Tibial nerve (tissue), 4 donors: ENCODE results near the gene PHF11. TPM values are rescaled to one million over a fixed set of nuclear protein-coding genes. Genes with fewer than 3 reads are reported as not detected.

ENCODE experiments used
- DNase-seq, 2 donors: peaks; one replicate each; pipeline ENCODE4 v3.0.0-alpha.2; 2019; ENCODE audit warnings: low spot score in 2 of 2
- H3K27ac ChIP-seq, 4 donors: fragments of 200-600 bp; sonication (generic) in 3 of 4; one replicate each; pipeline ENCODE4 v1.5.1; 2017 to 2019; ENCODE audit warnings: mild to moderate bottlenecking in 1 of 4
- H3K27me3 ChIP-seq, 2 donors: fragments of 200-600 bp; sonication (generic) in 1 of 2; one replicate each; pipeline versions ENCODE4 v1.5.1 to v1.6.0; 2017 to 2019
- H3K36me3 ChIP-seq, 3 donors: fragments of 200-600 bp; sonication (generic); one replicate each; pipeline ENCODE4 v1.5.1; 2018 to 2019
- H3K4me1 ChIP-seq, 4 donors: fragments of 200-600 bp; sonication (generic) in 3 of 4; one replicate each; pipeline ENCODE4 v1.5.1; 2017 to 2019
- H3K4me3 ChIP-seq, 4 donors: fragments of 200-600 bp; sonication (generic) in 3 of 4; one replicate each; pipeline ENCODE4 v1.5.1; 2017 to 2019; ENCODE audit warnings: mild to moderate bottlenecking in 1 of 4, moderate library complexity in 1 of 4
- H3K9me3 ChIP-seq, 4 donors: fragments of 200-600 bp; sonication (generic) in 3 of 4; one replicate each; pipeline ENCODE4 v1.5.1; 2017 to 2019
- EP300 ChIP-seq, 2 donors: sonication (generic); formaldehyde crosslinking; IDR thresholded peaks; one replicate each; pipeline ENCODE4 v1.6.1; 2017; ENCODE audit warnings: antibody characterized with exemption in 2 of 2, mild to moderate bottlenecking in 1 of 2
- POLR2A ChIP-seq, 2 donors: fragments of 450-650 bp; IDR thresholded peaks; one replicate each; pipeline ENCODE4 v1.6.1; 2017; ENCODE audit warnings: antibody characterized with exemption in 2 of 2, mild to moderate bottlenecking in 2 of 2, moderate library complexity in 2 of 2
- WGBS, 2 donors: methylation state at CpG; one replicate each; pipeline ENCODE4 v1.1.5; 2018; 5-methylcytosine and 5-hydroxymethylcytosine counted together
- total RNA-seq, 4 donors: library from RNA; depleted of rRNA; stranded (reverse); fragments of >200 nt; gene quantifications; one replicate each; pipeline ENCODE4 v1.1.0, GENCODE V29; 2016
- TF ChIP-seq, protein P1 (sequence below), 5 experiments: fragments of 200-600 bp in 3 of 5; fragments of 450-650 bp in 2 of 5; sonication (generic) in 3 of 5; IDR thresholded peaks; one replicate each; pipeline ENCODE4 v1.5.1; 2016 to 2019; ENCODE audit warnings: antibody characterized with exemption in 5 of 5, mild to moderate bottlenecking in 3 of 5, moderate library complexity in 2 of 5

PHF11 gene
- total RNA-seq: 10 to 100 TPM; 25.3 to 51.4 (median 37.6) TPM

GRCh38 chr13:49495783-49496762 is at the start of gene PHF11:
Gene PHF11, plus strand, starts transcription at chr13:49495953. Its CDS starts 49 bp downstream, at chr13:49496002.
- Histone ChIP-seq H3K36me3 (peaks cover 0 to 10% (median 0%) of the 10 kb centered on the region in 3 donors), H3K27ac (peak within 1 kb of the TSS; percentile 73 to 99 (median 96)), H3K4me3 (peak within 1 kb of the TSS; percentile 70 to 95 (median 78)), H3K27me3 (no peaks in the 10 kb centered on the region), H3K9me3 (no peaks in the 10 kb centered on the region), H3K4me1 (peaks cover 0 to 21% (median 0%) of the 10 kb centered on the region in 4 donors)
- 11 to 13% methylated on average over 32 to 38 of the region's 71 CpGs for WGBS, 2 donors
- TF ChIP-seq POLR2A (IDR thresholded peaks at IDR 0.05) (peak; percentile 15 to 33), EP300 (IDR thresholded peaks at IDR 0.05) (peak in 1 of 2 donors; percentile 54)
- TF ChIP-seq, protein P1, sequence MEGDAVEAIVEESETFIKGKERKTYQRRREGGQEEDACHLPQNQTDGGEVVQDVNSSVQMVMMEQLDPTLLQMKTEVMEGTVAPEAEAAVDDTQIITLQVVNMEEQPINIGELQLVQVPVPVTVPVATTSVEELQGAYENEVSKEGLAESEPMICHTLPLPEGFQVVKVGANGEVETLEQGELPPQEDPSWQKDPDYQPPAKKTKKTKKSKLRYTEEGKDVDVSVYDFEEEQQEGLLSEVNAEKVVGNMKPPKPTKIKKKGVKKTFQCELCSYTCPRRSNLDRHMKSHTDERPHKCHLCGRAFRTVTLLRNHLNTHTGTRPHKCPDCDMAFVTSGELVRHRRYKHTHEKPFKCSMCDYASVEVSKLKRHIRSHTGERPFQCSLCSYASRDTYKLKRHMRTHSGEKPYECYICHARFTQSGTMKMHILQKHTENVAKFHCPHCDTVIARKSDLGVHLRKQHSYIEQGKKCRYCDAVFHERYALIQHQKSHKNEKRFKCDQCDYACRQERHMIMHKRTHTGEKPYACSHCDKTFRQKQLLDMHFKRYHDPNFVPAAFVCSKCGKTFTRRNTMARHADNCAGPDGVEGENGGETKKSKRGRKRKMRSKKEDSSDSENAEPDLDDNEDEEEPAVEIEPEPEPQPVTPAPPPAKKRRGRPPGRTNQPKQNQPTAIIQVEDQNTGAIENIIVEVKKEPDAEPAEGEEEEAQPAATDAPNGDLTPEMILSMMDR (IDR thresholded peaks at IDR 0.05): peak in 2 of 5 experiments; percentile 18 to 23
- peak; percentile 63 to 68 for DNase-seq

DNA sequence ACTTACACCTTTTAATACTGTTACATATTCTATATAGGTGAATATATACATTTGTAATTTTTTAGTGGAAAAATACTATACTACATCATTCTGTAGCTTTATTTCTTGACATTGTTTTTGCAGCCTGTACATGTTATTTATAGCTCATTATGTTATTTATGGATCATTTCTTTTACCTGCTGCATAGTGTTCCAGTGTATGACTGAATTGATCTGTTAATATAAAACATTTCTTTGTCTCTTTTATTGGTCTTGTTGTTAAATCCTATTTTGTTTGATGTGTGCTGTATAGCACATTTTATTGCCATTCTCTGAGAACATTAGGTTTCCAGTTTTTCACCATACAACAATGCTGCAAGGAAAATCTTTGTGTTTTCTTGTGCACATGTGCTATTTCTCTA is 49.3 kb upstream of the PHF11 start:
- peak overlapping the region in 2 of 4 donors; percentile 99 for H3K27ac ChIP-seq
- H3K36me3 ChIP-seq: peaks cover 0 to 11% (median 0%) of the 10 kb centered on the region in 3 donors
- no peak overlapping the region for H3K4me3 ChIP-seq
- peaks cover 0 to 52% (median 21%) of the 10 kb centered on the region in 4 donors for H3K4me1 ChIP-seq
- H3K9me3 ChIP-seq: no peaks in the 10 kb centered on the region
- TF ChIP-seq, protein P1 (IDR thresholded peaks at IDR 0.05): no peak
- TF ChIP-seq EP300 (IDR thresholded peaks at IDR 0.05) (no peak), POLR2A (IDR thresholded peaks at IDR 0.05) (no peak)
- no peak for DNase-seq
- H3K27me3 ChIP-seq: no peaks in the 10 kb centered on the region

GRCh38 chr13:49448753-49449152 is 47.0 kb upstream of the PHF11 start:
- no peak for DNase-seq
- no peak for TF ChIP-seq EP300 (IDR thresholded peaks at IDR 0.05)
- TF ChIP-seq, protein P1 (IDR thresholded peaks at IDR 0.05): no peak
- no peak for TF ChIP-seq POLR2A (IDR thresholded peaks at IDR 0.05)
- H3K36me3 ChIP-seq: peaks cover 0 to 19% (median 0%) of the 10 kb centered on the region in 3 donors
- H3K9me3 ChIP-seq: no peaks in the 10 kb centered on the region
- 82 to 95% methylated on average over 2 of the region's 2 CpGs for WGBS, 2 donors
- H3K27me3 ChIP-seq: no peaks in the 10 kb centered on the region
- peaks cover 0 to 46% (median 18%) of the 10 kb centered on the region in 4 donors for H3K4me1 ChIP-seq
- H3K4me3 ChIP-seq: no peak overlapping the region
- no peak overlapping the region for H3K27ac ChIP-seq

GRCh38 chr13:49450105-49450819 is 45.5 kb upstream of the PHF11 start:
- no peak for TF ChIP-seq POLR2A (IDR thresholded peaks at IDR 0.05)
- TF ChIP-seq, protein P1 (IDR thresholded peaks at IDR 0.05): no peak
- TF ChIP-seq EP300 (IDR thresholded peaks at IDR 0.05): no peak
- 86% methylated on average over 3 of the region's 3 CpGs for WGBS, 2 donors

More at GRCh38 chr13:49450105-49450819, 45.5 kb upstream of the PHF11 start:
- H3K27ac ChIP-seq: peak overlapping the region in 1 of 4 donors; percentile 5
- H3K36me3 ChIP-seq: peaks cover 0 to 19% (median 0%) of the 10 kb centered on the region in 3 donors
- DNase-seq: no peak
- peaks cover 0 to 55% (median 17%) of the 10 kb centered on the region in 4 donors for H3K4me1 ChIP-seq
- H3K9me3 ChIP-seq: no peaks in the 10 kb centered on the region
- H3K27me3 ChIP-seq: no peaks in the 10 kb centered on the region
- H3K4me3 ChIP-seq: no peak overlapping the region
